VCaP (cell line): ENCODE data around the gene CLCN6.

ENCODE experiments used
- H3K27ac ChIP-seq: fragments of 450-650 bp; 2 replicates; pipeline ENCODE4 v1.5.1; 2017
- TF ChIP-seq, protein P1 (sequence below): fragments of 450-650 bp; conservative IDR thresholded peaks from 2 replicates; pipeline ENCODE4 v1.5.1; 2017; ENCODE audit warnings: mild to moderate bottlenecking, moderate library complexity

The CLCN6 gene

DNA sequence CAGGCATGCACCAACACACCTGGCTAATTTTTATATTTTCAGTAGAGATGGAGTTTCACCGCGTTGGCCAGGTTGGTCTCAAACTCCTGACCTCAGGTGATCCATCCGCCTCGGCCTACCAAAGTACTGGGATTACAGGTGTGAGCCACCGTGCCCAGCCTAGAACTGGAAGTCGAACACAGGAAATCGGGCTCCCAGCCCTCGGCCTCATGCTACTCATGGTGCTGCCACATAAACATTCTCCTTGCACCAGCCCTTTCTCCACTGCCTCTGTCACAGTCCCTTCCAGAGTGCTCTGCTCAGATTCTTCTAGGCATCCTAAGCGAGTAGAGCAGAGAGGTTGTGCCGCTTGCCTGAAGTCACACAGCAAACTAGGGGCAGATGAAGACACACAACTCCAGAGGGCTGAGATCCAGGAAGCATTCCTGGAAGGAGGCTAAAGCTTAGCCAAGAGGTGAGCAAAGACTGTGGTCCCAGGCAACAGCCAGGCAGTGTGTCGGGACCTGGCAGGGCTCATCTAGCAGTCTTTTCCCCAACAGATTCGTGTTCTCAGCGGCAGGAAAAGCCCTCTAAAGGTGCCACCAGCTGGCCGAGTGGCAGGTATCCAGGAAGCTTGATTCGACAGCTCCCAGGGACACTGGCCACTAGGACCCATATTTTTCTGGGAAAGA lies 82.3 kb downstream of the CLCN6 start:
- TF ChIP-seq, protein P1, sequence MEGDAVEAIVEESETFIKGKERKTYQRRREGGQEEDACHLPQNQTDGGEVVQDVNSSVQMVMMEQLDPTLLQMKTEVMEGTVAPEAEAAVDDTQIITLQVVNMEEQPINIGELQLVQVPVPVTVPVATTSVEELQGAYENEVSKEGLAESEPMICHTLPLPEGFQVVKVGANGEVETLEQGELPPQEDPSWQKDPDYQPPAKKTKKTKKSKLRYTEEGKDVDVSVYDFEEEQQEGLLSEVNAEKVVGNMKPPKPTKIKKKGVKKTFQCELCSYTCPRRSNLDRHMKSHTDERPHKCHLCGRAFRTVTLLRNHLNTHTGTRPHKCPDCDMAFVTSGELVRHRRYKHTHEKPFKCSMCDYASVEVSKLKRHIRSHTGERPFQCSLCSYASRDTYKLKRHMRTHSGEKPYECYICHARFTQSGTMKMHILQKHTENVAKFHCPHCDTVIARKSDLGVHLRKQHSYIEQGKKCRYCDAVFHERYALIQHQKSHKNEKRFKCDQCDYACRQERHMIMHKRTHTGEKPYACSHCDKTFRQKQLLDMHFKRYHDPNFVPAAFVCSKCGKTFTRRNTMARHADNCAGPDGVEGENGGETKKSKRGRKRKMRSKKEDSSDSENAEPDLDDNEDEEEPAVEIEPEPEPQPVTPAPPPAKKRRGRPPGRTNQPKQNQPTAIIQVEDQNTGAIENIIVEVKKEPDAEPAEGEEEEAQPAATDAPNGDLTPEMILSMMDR, result no peak
- no peak overlapping the region for H3K27ac ChIP-seq

DNA sequence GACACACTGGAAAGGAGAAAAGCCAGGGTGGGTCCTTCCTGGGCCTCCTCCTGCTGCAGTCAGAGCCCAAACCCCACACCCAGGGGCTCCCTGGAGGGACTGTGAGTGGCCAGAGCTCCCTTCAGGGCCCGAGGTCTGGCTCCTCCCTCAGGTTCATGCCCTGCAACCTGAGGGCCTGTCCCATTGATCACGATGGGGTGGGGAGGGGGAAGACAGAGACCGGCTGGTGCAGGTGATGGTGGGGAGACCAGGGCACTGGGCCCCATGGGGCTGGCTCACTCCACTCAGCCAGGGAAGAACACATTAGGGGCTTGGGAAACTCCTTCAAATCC lies 82.9 kb downstream of the CLCN6 start:
- H3K27ac ChIP-seq, result no peak overlapping the region
- TF ChIP-seq, protein P1, result no peak

DNA sequence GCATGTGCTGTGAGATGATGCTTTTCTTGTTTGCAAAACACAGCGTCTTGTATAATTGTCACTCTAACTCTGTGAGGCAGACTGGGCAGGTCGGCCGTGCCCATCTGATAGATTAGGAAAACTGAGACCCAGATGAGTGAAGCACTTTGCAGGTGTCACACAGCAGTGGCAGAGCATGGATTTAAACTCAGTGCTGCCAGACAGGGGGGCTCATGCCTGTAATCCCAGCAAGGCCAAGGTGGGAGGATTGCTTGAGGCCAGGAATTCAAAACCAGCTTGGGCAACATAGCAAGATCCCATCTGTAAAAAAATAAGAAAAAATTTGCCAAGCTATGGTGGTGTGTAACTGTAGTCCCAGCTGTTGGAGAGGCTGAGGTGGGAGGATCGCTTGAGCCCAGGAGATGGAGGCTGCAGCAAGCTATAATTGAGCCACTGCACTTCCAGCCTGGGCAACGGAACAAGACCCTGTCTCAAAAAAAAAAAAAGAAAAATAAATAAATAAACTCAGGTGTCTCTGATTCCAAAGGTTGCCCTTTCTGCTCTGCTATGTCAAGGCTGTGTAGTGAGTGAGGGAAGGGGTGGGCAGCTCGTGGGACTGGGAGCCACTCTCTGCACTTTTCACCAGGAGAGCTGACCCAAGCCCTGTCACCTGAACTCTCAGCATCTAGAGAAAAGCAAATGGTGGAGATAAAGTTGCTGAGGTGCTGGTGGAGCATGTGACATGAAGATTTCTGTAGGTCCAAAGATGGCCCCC lies 85.6 kb downstream of the CLCN6 start:
- TF ChIP-seq, protein P1, result no peak

More for the DNA sequence above, 85.6 kb downstream of the CLCN6 start:
- H3K27ac ChIP-seq, result no peak overlapping the region
